Fibroblast of lung (primary cell): ENCODE results near the gene GPAM. TPM values are rescaled to one million over a fixed set of nuclear protein-coding genes. Genes with fewer than 3 reads are reported as not detected.

ENCODE experiments used
- DNase-seq, 2 donors: peaks; one replicate each; pipeline versions ENCODE4 v3.0.0 to v3.0.0-alpha.2; 2010; ENCODE audit warnings: low read depth in 2 of 2
- H2AFZ ChIP-seq: 2 replicates; pipeline ENCODE4 v1.5.1; 2012; ENCODE audit warnings: low read length, control low read depth, inconsistent platforms
- H3K27ac ChIP-seq: 2 replicates; pipeline ENCODE4 v1.5.1; 2011; ENCODE audit warnings: low read length, control low read depth; ENCODE audit not compliant: insufficient read depth
- H3K27me3 ChIP-seq: 2 replicates; pipeline ENCODE4 v1.5.1; 2011; ENCODE audit warnings: mild to moderate bottlenecking, low read length; ENCODE audit not compliant: control insufficient read depth, insufficient read depth
- H3K36me3 ChIP-seq: 2 replicates; pipeline ENCODE4 v1.5.1; 2011; ENCODE audit warnings: low read length; ENCODE audit not compliant: control insufficient read depth, insufficient read depth
- H3K4me1 ChIP-seq: 2 replicates; pipeline ENCODE4 v1.5.1; 2011; ENCODE audit warnings: low read length; ENCODE audit not compliant: control insufficient read depth, insufficient read depth; ENCODE audit errors: extremely low read depth
- H3K4me2 ChIP-seq: 2 replicates; pipeline ENCODE4 v1.5.1; 2011; ENCODE audit warnings: low read length, control low read depth; ENCODE audit not compliant: insufficient read depth; ENCODE audit errors: extremely low read depth
- H3K4me3 ChIP-seq, 4 experiments: fragments of 200-600 bp in 1 of 4; sonication (generic) in 1 of 4; replicated peaks in 1 of 4; 2 replicates each; pipeline ENCODE4 v1.5.1; 2011 to 2016; ENCODE audit warnings: low read length in 4 of 4, low read depth in 3 of 4, mild to moderate bottlenecking in 3 of 4, control low read depth in 2 of 4, inconsistent platforms in 1 of 4, mixed read lengths in 1 of 4; ENCODE audit not compliant: insufficient read depth in 1 of 4; ENCODE audit errors: control extremely low read depth in 1 of 4
- H3K79me2 ChIP-seq: 2 replicates; pipeline ENCODE4 v1.5.1; 2012; ENCODE audit warnings: mild to moderate bottlenecking, low read length, inconsistent platforms; ENCODE audit not compliant: control insufficient read depth, insufficient read depth
- H3K9ac ChIP-seq: 2 replicates; pipeline ENCODE4 v1.5.1; 2011; ENCODE audit warnings: mild to moderate bottlenecking, low read length, control low read depth; ENCODE audit not compliant: insufficient read depth
- H3K9me3 ChIP-seq: 2 replicates; pipeline ENCODE4 v1.5.1; 2012; ENCODE audit warnings: low read depth, low read length; ENCODE audit not compliant: control insufficient read depth, insufficient read depth
- H4K20me1 ChIP-seq: 2 replicates; pipeline ENCODE4 v1.5.1; 2011; ENCODE audit warnings: low read length; ENCODE audit not compliant: control insufficient read depth, insufficient read depth; ENCODE audit errors: extremely low read depth
- EZH2 ChIP-seq: IDR thresholded peaks from 2 replicates; pipeline ENCODE4 v1.5.1; 2012; ENCODE audit warnings: low read length, control low read depth, mild to moderate bottlenecking; ENCODE audit errors: missing control alignments
- polyA plus RNA-seq, 2 donors: library from polyadenylated mRNA; depleted of rRNA in 1 of 2; stranded (reverse) in 1 of 2; unstranded in 1 of 2; fragments of >200 nt; gene quantifications; 2 replicates each; pipeline ENCODE4 v1.2.1, GENCODE V29; 2011 to 2012; ENCODE audit warnings: missing spikeins in 1 of 2
- total RNA-seq: library from RNA; depleted of rRNA; stranded (reverse); fragments of >200 nt; gene quantifications from 2 replicates; pipeline ENCODE4 v1.2.1, GENCODE V29; 2014
- TF ChIP-seq, protein P1 (sequence below), 2 donors: IDR thresholded peaks in 1 of 2; conservative IDR thresholded peaks in 1 of 2; 1 replicate in 1 of 2; 2 replicates in 1 of 2; pipeline ENCODE4 v1.5.1; 2011 to 2012; ENCODE audit warnings: low read length in 2 of 2, control low read depth in 1 of 2, inconsistent platforms in 1 of 2, low read depth in 1 of 2, mild to moderate bottlenecking in 1 of 2

The GPAM gene
- total and polyA plus RNA-seq, 2 donors (not counting 1 experiment from before 2014, with no cell fraction given), result 10.1 to 17.0 TPM

DNA sequence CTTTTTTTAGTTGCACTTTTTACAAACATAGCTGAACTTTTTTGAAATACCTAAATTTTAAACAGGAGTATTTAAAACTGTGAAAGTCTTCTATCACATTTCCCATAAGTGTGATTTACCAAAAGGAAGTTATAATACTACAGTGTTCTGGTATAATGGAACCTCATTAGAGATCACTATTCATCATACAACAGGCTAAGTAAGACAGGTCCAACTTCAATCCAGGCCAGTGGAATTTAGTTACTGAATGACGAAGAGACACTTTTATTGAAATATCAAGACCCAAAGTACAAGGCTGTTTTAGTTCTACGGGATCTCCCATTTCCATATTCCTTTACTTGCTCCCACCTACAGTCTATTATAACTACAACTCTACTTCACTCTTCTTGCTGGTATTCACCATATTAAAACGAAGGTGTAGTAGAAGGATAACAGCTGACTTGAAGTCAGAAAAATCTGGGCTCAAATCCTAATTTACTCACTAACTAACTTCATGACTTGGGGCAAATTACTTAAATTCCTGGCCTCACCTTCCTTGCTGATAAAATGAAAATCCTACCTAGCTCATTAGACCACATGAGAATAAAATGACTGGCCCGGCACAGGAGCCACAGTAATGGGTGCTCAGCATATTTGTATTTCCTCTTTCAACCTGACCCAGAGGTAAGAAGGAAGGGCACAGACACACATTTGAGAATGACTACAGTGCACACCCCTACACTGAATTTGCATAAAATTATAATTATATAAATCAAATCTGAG lies 21.6 kb downstream of the GPAM start:
- TF ChIP-seq, protein P1, sequence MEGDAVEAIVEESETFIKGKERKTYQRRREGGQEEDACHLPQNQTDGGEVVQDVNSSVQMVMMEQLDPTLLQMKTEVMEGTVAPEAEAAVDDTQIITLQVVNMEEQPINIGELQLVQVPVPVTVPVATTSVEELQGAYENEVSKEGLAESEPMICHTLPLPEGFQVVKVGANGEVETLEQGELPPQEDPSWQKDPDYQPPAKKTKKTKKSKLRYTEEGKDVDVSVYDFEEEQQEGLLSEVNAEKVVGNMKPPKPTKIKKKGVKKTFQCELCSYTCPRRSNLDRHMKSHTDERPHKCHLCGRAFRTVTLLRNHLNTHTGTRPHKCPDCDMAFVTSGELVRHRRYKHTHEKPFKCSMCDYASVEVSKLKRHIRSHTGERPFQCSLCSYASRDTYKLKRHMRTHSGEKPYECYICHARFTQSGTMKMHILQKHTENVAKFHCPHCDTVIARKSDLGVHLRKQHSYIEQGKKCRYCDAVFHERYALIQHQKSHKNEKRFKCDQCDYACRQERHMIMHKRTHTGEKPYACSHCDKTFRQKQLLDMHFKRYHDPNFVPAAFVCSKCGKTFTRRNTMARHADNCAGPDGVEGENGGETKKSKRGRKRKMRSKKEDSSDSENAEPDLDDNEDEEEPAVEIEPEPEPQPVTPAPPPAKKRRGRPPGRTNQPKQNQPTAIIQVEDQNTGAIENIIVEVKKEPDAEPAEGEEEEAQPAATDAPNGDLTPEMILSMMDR (conservative IDR thresholded peaks at IDR 0.05 in 1 of 2, IDR thresholded peaks at IDR 0.05 in 1 of 2; ENCODE audit: low read depth in 1 of 2, low read length in 2 of 2), result no peak
- no peak for TF ChIP-seq EZH2
- Histone ChIP-seq H2AFZ (no peak overlapping the region), H3K27me3 (no peaks in the 10 kb centered on the region), H3K4me3 (no peak overlapping the region), H3K27ac (no peak overlapping the region), H3K9me3 (no peaks in the 10 kb centered on the region), H4K20me1 (no peaks in the 10 kb centered on the region), H3K36me3 (peaks cover 3% of the 10 kb centered on the region), H3K4me1 (no peaks in the 10 kb centered on the region), H3K4me2 (no peak overlapping the region), H3K79me2 (no peaks in the 10 kb centered on the region), H3K9ac (no peak overlapping the region)
- no peak for DNase-seq

DNA sequence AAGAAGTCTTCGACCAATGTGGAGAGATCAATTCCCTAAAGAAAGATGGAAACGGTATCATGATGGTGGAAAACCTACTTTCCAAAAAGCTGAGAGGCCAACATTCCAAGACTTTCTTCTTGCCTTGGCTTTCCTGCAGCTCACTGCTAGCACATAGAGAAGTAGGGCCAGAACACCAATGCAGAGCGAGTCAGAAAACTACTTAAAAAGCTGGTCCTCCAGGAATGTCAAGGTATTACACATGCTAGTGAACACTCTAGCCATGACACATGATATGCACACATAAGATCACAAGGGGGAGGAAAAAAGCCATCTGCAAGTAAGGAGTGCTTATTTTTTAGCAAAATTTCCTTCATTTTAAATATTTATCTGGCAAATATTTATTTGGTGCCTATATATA lies 22.7 kb downstream of the GPAM start:
- H3K4me3 ChIP-seq, result no peak overlapping the region
- no peaks in the 10 kb centered on the region for H3K79me2 ChIP-seq
- no peak overlapping the region for H3K27ac ChIP-seq
- DNase-seq, result no peak
- no peaks in the 10 kb centered on the region for H3K36me3 ChIP-seq
- no peaks in the 10 kb centered on the region for H4K20me1 ChIP-seq
- H3K4me1 ChIP-seq, result no peaks in the 10 kb centered on the region
- H3K4me2 ChIP-seq, result no peak overlapping the region
- no peak for TF ChIP-seq EZH2
- TF ChIP-seq, protein P1 (conservative IDR thresholded peaks at IDR 0.05 in 1 of 2, IDR thresholded peaks at IDR 0.05 in 1 of 2; ENCODE audit: low read depth in 1 of 2, low read length in 2 of 2), result no peak
- H3K27me3 ChIP-seq, result no peaks in the 10 kb centered on the region
- no peak overlapping the region for H3K9ac ChIP-seq
- no peaks in the 10 kb centered on the region for H3K9me3 ChIP-seq
- H2AFZ ChIP-seq, result no peak overlapping the region

DNA sequence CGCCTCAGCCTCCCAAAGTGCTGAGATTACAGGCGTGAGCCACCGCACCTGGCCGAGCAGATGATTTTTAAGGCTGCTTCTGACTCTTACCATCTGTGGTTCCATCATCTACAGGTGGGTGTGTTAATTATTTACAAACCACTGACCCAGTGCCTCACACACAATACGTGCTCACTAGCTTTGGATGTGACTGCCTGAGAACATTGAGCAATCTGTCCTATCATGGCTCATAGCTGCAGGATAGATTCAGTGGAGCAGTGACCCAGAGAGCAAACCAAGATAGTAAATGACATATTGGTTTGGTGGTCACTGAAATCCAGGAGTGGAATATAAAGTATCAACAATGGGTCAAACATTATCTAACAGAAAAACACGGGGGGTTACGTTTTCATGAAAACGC lies 24.1 kb downstream of the GPAM start:
- no peaks in the 10 kb centered on the region for H3K4me1 ChIP-seq
- H3K9me3 ChIP-seq, result no peaks in the 10 kb centered on the region
- H3K27me3 ChIP-seq, result no peaks in the 10 kb centered on the region
- no peaks in the 10 kb centered on the region for H3K36me3 ChIP-seq
- H4K20me1 ChIP-seq, result no peaks in the 10 kb centered on the region
- no peak overlapping the region for H3K27ac ChIP-seq
- no peak overlapping the region for H3K4me2 ChIP-seq
- no peak overlapping the region for H2AFZ ChIP-seq
- DNase-seq, result no peak
- no peak overlapping the region for H3K4me3 ChIP-seq
- H3K9ac ChIP-seq, result no peak overlapping the region
- TF ChIP-seq EZH2, result no peak
- TF ChIP-seq, protein P1 (conservative IDR thresholded peaks at IDR 0.05 in 1 of 2, IDR thresholded peaks at IDR 0.05 in 1 of 2; ENCODE audit: low read depth in 1 of 2, low read length in 2 of 2), result no peak
- no peaks in the 10 kb centered on the region for H3K79me2 ChIP-seq
